Measurements from ENCODE around the gene FAM32A.

DNA sequence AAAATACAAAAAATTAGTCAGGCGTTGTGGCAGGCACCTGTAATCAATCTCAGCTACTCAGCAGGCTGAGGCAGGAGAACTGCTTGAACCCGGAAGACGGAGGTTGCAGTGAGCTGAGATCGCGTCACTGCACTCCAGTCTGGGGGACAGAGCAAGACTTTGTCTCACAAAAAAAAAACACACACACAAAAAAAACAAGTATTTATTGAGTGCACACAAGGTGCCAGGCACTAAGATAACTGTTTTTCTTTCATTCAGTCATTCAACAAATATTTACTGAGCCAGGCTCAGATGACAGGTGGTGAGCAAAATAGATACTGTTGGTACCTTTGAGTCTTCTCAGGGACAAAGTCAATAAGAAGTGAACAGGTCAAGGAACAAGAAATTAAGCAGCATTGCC, 18.2 kb upstream of the FAM32A start:
- TF ChIP-seq EP300 (IDR thresholded peaks at IDR 0.05; ENCODE audit: low read depth) (no peak), POLR2A (IDR thresholded peaks at IDR 0.05) (no peak)
- TF ChIP-seq, protein P1, sequence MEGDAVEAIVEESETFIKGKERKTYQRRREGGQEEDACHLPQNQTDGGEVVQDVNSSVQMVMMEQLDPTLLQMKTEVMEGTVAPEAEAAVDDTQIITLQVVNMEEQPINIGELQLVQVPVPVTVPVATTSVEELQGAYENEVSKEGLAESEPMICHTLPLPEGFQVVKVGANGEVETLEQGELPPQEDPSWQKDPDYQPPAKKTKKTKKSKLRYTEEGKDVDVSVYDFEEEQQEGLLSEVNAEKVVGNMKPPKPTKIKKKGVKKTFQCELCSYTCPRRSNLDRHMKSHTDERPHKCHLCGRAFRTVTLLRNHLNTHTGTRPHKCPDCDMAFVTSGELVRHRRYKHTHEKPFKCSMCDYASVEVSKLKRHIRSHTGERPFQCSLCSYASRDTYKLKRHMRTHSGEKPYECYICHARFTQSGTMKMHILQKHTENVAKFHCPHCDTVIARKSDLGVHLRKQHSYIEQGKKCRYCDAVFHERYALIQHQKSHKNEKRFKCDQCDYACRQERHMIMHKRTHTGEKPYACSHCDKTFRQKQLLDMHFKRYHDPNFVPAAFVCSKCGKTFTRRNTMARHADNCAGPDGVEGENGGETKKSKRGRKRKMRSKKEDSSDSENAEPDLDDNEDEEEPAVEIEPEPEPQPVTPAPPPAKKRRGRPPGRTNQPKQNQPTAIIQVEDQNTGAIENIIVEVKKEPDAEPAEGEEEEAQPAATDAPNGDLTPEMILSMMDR (IDR thresholded peaks at IDR 0.05): no peak

Data from transverse colon (tissue), 3 donors.